ENCODE measurements around the gene LRRC58. TPM values are rescaled to one million over a fixed set of nuclear protein-coding genes. Genes with fewer than 3 reads are reported as not detected.

LRRC58 gene
- total and polyA plus RNA-seq, 2 of the 13 experiments (the other 11 are each of a cell fraction or from before 2014, with no cell fraction given) = 9.7 to 17.3 TPM

GRCh38 chr3:120274739-120275167, 74.4 kb downstream of the LRRC58 start (continued):
- TF ChIP-seq PRDM10 (CRISPR knock-in tag; IDR thresholded peaks at IDR 0.05; ENCODE audit: low read depth) = peak; percentile 77; the same call in 1 of the 2 replicates
- peak; percentile 74 for TF ChIP-seq HDAC1 (CRISPR knock-in tag; IDR thresholded peaks at IDR 0.05)
- peak; percentile 47; the same call in 1 of the 2 replicates for TF ChIP-seq MEIS2 (CRISPR knock-in tag; IDR thresholded peaks at IDR 0.05)
- TF ChIP-seq ZNF687 (CRISPR knock-in tag; IDR thresholded peaks at IDR 0.05) = no peak
- no peak for TF ChIP-seq AFF4 (CRISPR knock-in tag; IDR thresholded peaks at IDR 0.05)
- no peak for TF ChIP-seq ZNF280D (CRISPR knock-in tag; IDR thresholded peaks at IDR 0.05)
- peak; percentile 65; the same call in 1 of the 2 replicates for TF ChIP-seq ARID4A (CRISPR knock-in tag; IDR thresholded peaks at IDR 0.05; ENCODE audit: borderline replicate concordance)
- TF ChIP-seq CREBL2 (CRISPR knock-in tag; IDR thresholded peaks at IDR 0.05; ENCODE audit: borderline replicate concordance) = no peak

Measured in HepG2 (cell line).